ENCODE data around the gene SNX19.
A peak's percentile ranks its signal among the peaks of the same experiment; 100 is the strongest.

SNX19 gene

GRCh38 chr11:130907229-130907628 lies 9.1 kb downstream of the SNX19 start:
- no peak for DNase-seq (ENCODE audit: low spot score)

GRCh38 chr11:130906616-130907015 lies 9.7 kb downstream of the SNX19 start:
- DNase-seq (ENCODE audit: low spot score): no peak

GRCh38 chr11:130905512-130905911 lies 10.8 kb downstream of the SNX19 start:
- DNase-seq (ENCODE audit: low spot score): no peak

- DNase-seq (ENCODE audit: low spot score): peak; percentile 19
These were observed 11.9 kb downstream of the SNX19 start for GRCh38 chr11:130904380-130904779.

- no peak for DNase-seq (ENCODE audit: low spot score)
These were observed 13.9 kb downstream of the SNX19 start for GRCh38 chr11:130902380-130902779.

GRCh38 chr11:130899106-130899505 lies 17.2 kb downstream of the SNX19 start:
- DNase-seq (ENCODE audit: low spot score): no peak

GRCh38 chr11:130897262-130898182 lies 18.8 kb downstream of the SNX19 start:
- peak; percentile 72 for DNase-seq (ENCODE audit: low spot score)

DNA sequence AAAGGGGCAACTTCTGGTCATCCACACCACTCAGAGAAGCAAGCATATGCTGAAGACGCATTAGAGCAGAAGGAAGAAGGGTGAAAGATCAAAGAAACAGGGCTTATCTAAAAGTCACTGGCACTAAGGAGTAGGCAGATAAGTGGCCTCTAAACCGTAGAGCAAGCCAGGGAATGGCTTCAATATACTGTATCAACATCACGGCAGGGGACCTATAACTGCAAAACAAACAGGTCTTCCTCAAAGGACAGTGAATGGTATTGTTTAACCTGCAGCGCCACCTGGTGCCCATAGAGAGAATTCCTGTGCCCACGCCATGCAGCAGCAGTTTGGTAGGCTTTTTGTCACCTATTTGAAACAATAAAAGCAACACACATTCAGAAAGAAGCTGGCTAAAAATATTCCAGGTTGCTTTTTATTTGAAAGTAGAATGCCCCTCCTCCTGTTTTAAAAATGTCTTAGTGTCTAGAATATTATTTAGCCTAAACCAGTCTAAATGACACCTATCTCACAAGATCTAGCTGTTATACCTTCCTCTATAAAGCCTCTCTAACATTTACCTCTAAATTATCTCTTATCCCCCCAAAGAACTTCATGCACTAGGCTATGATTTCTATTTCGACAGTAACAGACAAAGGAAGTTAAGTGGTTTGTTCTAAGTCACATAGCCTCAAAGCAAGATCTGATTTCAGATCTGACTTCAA lies 21.8 kb downstream of the SNX19 start:
- peak; percentile 27 for DNase-seq (ENCODE audit: low spot score)

DNA sequence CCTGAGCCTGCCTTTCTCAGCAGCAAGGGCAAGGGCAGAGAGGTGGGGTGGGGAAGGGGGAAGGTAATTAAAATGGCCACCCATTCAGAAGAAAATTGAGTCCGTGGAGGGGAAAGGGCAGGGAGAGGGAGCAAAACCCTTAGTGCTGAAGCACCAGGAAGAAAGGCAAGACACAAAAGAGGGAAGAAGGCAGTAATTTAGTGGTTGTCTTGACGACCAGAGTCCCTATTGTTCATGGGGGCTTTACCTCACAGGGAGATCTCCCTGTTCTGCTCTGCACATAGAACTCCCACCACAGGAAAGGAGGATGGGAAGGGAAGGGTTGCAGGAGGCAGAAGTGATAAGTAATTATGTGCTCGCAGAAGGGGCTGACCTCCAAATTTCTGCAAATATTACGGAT lies 23.4 kb downstream of the SNX19 start:
- no peak for DNase-seq (ENCODE audit: low spot score)

DNA sequence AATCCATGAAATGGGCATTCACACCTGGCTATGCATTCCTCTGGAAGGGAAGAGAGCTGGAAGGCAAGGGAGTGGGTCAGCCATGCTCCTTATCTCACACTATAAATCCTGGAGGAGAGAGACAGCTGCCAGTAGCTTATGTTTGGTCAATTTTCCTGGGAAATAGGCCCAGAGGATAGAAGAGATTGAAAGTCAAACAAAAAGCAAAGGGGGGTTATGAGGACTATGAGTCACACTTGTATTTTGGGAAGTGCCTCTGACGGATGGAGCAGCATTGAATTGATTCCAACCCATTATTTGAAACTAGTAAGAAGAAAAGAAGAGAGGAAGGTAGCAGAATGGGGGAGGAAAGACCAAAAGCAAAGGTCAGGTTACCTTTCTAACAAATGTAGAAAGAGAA lies 25.0 kb downstream of the SNX19 start:
- no peak for DNase-seq (ENCODE audit: low spot score)

- no peak for DNase-seq (ENCODE audit: low spot score)
These were observed 26.1 kb downstream of the SNX19 start for GRCh38 chr11:130890039-130890745.

DNA sequence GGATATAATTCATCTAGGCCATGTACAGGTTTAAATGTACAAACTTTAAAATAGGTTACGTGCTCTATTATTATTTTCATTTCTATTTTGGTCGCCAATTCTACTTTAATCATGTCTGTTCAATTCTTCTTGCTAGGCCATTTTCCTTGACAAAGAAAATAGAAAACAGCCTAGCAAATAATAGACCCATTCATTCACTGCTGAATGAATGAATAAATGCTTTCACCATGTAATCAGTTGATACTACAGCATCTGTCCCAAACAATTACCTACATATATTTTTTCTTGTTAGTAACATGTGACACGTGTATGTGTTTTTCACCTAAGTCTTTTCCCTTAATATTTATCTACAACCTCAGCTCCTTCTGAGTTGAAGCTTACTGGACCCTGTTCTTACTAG lies 27.5 kb downstream of the SNX19 start:
- no peak for DNase-seq (ENCODE audit: low spot score)

- DNase-seq (ENCODE audit: low spot score): no peak
These were observed 29.6 kb downstream of the SNX19 start for GRCh38 chr11:130886704-130887103.

- DNase-seq (ENCODE audit: low spot score): no peak
These were observed 34.1 kb downstream of the SNX19 start for GRCh38 chr11:130882138-130882551.

GRCh38 chr11:130881475-130882137 lies 34.7 kb downstream of the SNX19 start:
- no peak for DNase-seq (ENCODE audit: low spot score)

GRCh38 chr11:130879836-130880235 lies 36.4 kb downstream of the SNX19 start:
- DNase-seq (ENCODE audit: low spot score): no peak

- DNase-seq (ENCODE audit: low spot score): no peak
These were observed 39.1 kb downstream of the SNX19 start for GRCh38 chr11:130876931-130877915.

GRCh38 chr11:130876100-130876499 lies 40.2 kb downstream of the SNX19 start:
- DNase-seq (ENCODE audit: low spot score): no peak

GRCh38 chr11:130874955-130875531 lies 41.2 kb downstream of the SNX19 start:
- DNase-seq (ENCODE audit: low spot score): no peak

DNA sequence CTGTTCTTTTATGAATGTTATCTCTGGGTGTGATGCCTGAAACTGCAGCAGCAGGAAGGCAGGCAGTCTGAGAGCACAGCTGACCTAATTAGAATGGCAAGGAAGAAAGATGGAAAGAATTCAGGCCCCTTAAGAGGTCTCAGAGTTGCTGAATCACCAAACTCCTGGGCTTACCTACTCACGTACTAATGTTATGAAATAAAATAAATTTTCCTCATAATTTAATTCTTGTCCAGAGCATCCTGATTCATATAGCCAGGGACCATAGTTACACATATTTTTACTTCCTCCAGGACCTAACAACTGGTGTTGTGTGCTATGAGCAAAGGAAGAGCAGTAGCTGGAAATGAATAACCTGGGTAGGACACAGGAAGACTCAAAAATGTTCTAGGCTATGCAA lies 41.9 kb downstream of the SNX19 start:
- no peak for DNase-seq (ENCODE audit: low spot score)

Measured in hepatic stellate cell (primary cell).